Thymus (tissue), 11 donors: ENCODE measurements around the gene RXRB. TPM values are rescaled to one million over a fixed set of nuclear protein-coding genes. Genes with fewer than 3 reads are reported as not detected.
"Not testable (repeated sequence)": the region's sequence is repeated elsewhere in the genome, so short reads cannot be mapped to it uniquely, and the experiment has no call there.

Experiments
- DNase-seq, 9 donors: peaks; one replicate each; pipeline ENCODE4 v3.0.0-alpha.2; 2013; ENCODE audit warnings: low spot score in 9 of 9, low read depth in 6 of 9, missing footprints in 1 of 9
- H3K27ac ChIP-seq, 2 donors: one replicate each; pipeline ENCODE4 v1.5.1; 2013; ENCODE audit warnings: control low read depth in 1 of 2, low read depth in 1 of 2, low read length in 1 of 2, mild to moderate bottlenecking in 1 of 2, moderate library complexity in 1 of 2
- H3K27me3 ChIP-seq, 2 donors: one replicate each; pipeline ENCODE4 v1.5.1; 2013; ENCODE audit warnings: low read length in 1 of 2; ENCODE audit not compliant: control insufficient read depth in 2 of 2, insufficient read depth in 1 of 2
- H3K36me3 ChIP-seq, 2 donors: one replicate each; pipeline ENCODE4 v1.5.1; 2013; ENCODE audit warnings: low read length in 1 of 2, mild to moderate bottlenecking in 1 of 2, moderate library complexity in 1 of 2; ENCODE audit not compliant: control insufficient read depth in 2 of 2, insufficient read depth in 2 of 2
- H3K4me1 ChIP-seq, 2 donors: one replicate each; pipeline ENCODE4 v1.5.1; 2013; ENCODE audit warnings: low read length in 2 of 2; ENCODE audit not compliant: control insufficient read depth in 2 of 2, insufficient read depth in 2 of 2
- H3K4me3 ChIP-seq, 2 donors: one replicate each; pipeline ENCODE4 v1.5.1; 2013; ENCODE audit warnings: low read length in 2 of 2, control low read depth in 1 of 2, mild to moderate bottlenecking in 1 of 2
- H3K9me3 ChIP-seq, 2 donors: one replicate each; pipeline ENCODE4 v1.5.1; 2013; ENCODE audit warnings: low read length in 1 of 2, mild to moderate bottlenecking in 1 of 2; ENCODE audit not compliant: control insufficient read depth in 2 of 2, insufficient read depth in 1 of 2
- WGBS: extraction: QIAGEN DNeasy Blood & Tissue Kit; methylation state at CpG from one replicate; pipeline ENCODE4 v1.1.7; 2013; 5-methylcytosine and 5-hydroxymethylcytosine counted together
- polyA plus RNA-seq: library from polyadenylated mRNA; stranded (reverse); fragments of 200-250 nt; gene quantifications from one replicate; pipeline ENCODE4 v1.2.3, GENCODE V29; 2013
- total RNA-seq: library from RNA; stranded (reverse); fragments of 120-200 nt; gene quantifications from one replicate; pipeline ENCODE4 v1.2.4, GENCODE V29; 2013
- donor health status: healthy.

RXRB gene
- total and polyA plus RNA-seq, 2 donors = 19.4 to 60.7 TPM

GRCh38 chr6:33237741-33238140, 37.3 kb upstream of the RXRB start:
- H3K27me3 ChIP-seq = peaks cover 0 to 27% of the 10 kb centered on the region in 2 donors
- 96% methylated on average over 2 of the region's 2 CpGs for WGBS
- no peaks in the 10 kb centered on the region for H3K36me3 ChIP-seq
- H3K4me1 ChIP-seq = no peaks in the 10 kb centered on the region
- H3K27ac ChIP-seq = no peak overlapping the region
- DNase-seq = no peak
- H3K4me3 ChIP-seq = no peak overlapping the region
- no peaks in the 10 kb centered on the region for H3K9me3 ChIP-seq

- Histone ChIP-seq H3K27me3 (peaks cover 0 to 28% of the 10 kb centered on the region in 2 donors), H3K27ac (no peak overlapping the region), H3K4me3 (no peak overlapping the region), H3K4me1 (no peaks in the 10 kb centered on the region), H3K9me3 (no peaks in the 10 kb centered on the region), H3K36me3 (no peaks in the 10 kb centered on the region)
- no peak for DNase-seq
- WGBS = 97% methylated on average over 6 of the region's 6 CpGs
Observed at GRCh38 chr6:33236852-33237251, 36.4 kb upstream of the RXRB start.

GRCh38 chr6:33236328-33236727, 35.9 kb upstream of the RXRB start:
- Histone ChIP-seq H3K4me3 (no peak overlapping the region), H3K9me3 (no peaks in the 10 kb centered on the region), H3K4me1 (no peaks in the 10 kb centered on the region), H3K27ac (no peak overlapping the region), H3K36me3 (no peaks in the 10 kb centered on the region), H3K27me3 (peaks cover 0 to 28% of the 10 kb centered on the region in 2 donors)
- DNase-seq = no peak

- H3K4me1 ChIP-seq = no peaks in the 10 kb centered on the region
- H3K27ac ChIP-seq = no peak overlapping the region
- H3K4me3 ChIP-seq = no peak overlapping the region
- no peak for DNase-seq
- H3K36me3 ChIP-seq = no peaks in the 10 kb centered on the region
- no peaks in the 10 kb centered on the region for H3K9me3 ChIP-seq
- WGBS = 65% methylated on average over 6 of the region's 6 CpGs
- H3K27me3 ChIP-seq = peaks cover 0 to 27% of the 10 kb centered on the region in 2 donors
Observed at GRCh38 chr6:33235221-33235634, 34.8 kb upstream of the RXRB start.

- H3K27me3 ChIP-seq = peaks cover 0 to 26% of the 10 kb centered on the region in 2 donors
- 59% methylated on average over 14 of the region's 14 CpGs for WGBS
- H3K36me3 ChIP-seq, H3K9me3 ChIP-seq, H3K4me3 ChIP-seq, H3K4me1 ChIP-seq, H3K27ac ChIP-seq, DNase-seq: not testable (repeated sequence)
Observed at GRCh38 chr6:33226503-33227120, 26.1 kb upstream of the RXRB start.

GRCh38 chr6:33217681-33218080, 17.2 kb upstream of the RXRB start:
- H3K27me3 ChIP-seq = peaks cover 4 to 41% of the 10 kb centered on the region in 2 donors
- H3K27ac ChIP-seq = no peak overlapping the region
- no peak for DNase-seq
- no peaks in the 10 kb centered on the region for H3K36me3 ChIP-seq
- peaks cover 11 to 25% of the 10 kb centered on the region in 2 donors for H3K4me1 ChIP-seq
- no peaks in the 10 kb centered on the region for H3K9me3 ChIP-seq
- 87% methylated on average over 3 of the region's 3 CpGs for WGBS
- no peak overlapping the region for H3K4me3 ChIP-seq

- peaks cover 6 to 43% of the 10 kb centered on the region in 2 donors for H3K27me3 ChIP-seq
- peaks cover 11 to 29% of the 10 kb centered on the region in 2 donors for H3K4me1 ChIP-seq
- peaks cover 0 to 2% of the 10 kb centered on the region in 2 donors for H3K36me3 ChIP-seq
- H3K9me3 ChIP-seq = no peaks in the 10 kb centered on the region
- no peak overlapping the region for H3K4me3 ChIP-seq
- 96% methylated on average over 6 of the region's 6 CpGs for WGBS
- no peak for DNase-seq
- H3K27ac ChIP-seq = no peak overlapping the region
Observed at GRCh38 chr6:33217246-33217645, 16.8 kb upstream of the RXRB start.

- peaks cover 4 to 13% of the 10 kb centered on the region in 2 donors for H3K36me3 ChIP-seq
- no peak for DNase-seq
- no peaks in the 10 kb centered on the region for H3K9me3 ChIP-seq
- no peak overlapping the region for H3K27ac ChIP-seq
- peaks cover 11 to 31% of the 10 kb centered on the region in 2 donors for H3K4me1 ChIP-seq
- no peak overlapping the region for H3K4me3 ChIP-seq
- WGBS = 89% methylated on average over 4 of the region's 4 CpGs
- H3K27me3 ChIP-seq = peaks cover 8 to 48% of the 10 kb centered on the region in 2 donors
Observed at GRCh38 chr6:33216117-33216649, 15.7 kb upstream of the RXRB start.

- peaks cover 8 to 48% of the 10 kb centered on the region in 2 donors for H3K27me3 ChIP-seq
- peaks cover 5 to 20% of the 10 kb centered on the region in 2 donors for H3K36me3 ChIP-seq
- 91% methylated on average over 9 of the region's 9 CpGs for WGBS
- DNase-seq = no peak
- H3K9me3 ChIP-seq = no peaks in the 10 kb centered on the region
- no peak overlapping the region for H3K4me3 ChIP-seq
- peak overlapping the region in 1 of 2 donors; percentile 11 for H3K27ac ChIP-seq
- H3K4me1 ChIP-seq = peaks cover 11 to 31% of the 10 kb centered on the region in 2 donors
Observed at GRCh38 chr6:33215271-33216116, 15.0 kb upstream of the RXRB start.
